Stimulated activated CD4-positive, alpha-beta T cell treated with anti-CD3 and anti-CD28 coated beads, Interleukin-4, amount 100 ng/mL, for 48 hours (primary cell): Measurements from ENCODE around the gene BAIAP3.

Source experiments
- DNase-seq, 2 donors: peaks; one replicate each; pipeline ENCODE4 v3.0.0-alpha.2; 2020; ENCODE audit warnings: low read depth in 2 of 2

Gene BAIAP3

GRCh38 chr16:1334739-1335138, 1.3 kb downstream of the BAIAP3 start:
- no peak for DNase-seq

DNA sequence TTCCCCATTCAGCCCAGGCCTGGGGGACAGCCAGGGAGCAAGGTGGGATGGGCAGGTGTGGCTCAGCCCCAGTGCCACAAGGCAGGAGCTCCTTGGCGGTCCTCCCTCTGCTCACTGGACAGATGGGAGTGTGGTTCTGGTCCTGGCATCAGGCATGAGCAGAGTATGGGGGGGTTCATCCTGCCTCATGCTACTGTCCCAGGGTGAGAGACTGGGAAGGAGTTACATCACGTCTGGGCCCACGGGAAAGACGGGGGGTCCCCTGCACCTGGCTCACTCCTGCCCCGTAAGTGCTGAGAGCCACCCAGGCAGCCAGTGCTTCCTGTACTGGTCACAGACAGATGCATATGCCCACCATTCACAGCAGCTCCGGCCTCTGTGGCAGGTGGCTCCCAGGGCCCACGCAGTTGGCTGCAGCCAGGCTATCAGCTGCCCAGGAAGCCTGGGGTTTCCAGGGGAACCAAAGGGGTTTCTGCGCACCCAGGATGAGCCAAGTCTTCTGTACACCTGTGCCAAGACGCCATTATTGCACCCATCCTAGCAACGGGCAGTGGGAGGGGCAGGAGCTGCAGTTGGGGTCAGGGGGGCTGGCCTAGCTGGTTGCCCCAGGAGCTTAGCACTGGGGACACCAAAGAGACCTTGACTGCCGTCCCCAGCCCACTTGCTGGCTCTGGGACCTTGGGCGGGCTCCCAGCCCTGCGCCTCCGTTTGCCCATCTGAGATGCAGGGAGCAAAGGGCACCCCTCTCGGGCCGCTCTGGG, 1.9 kb downstream of the BAIAP3 start:
- no peak for DNase-seq

DNA sequence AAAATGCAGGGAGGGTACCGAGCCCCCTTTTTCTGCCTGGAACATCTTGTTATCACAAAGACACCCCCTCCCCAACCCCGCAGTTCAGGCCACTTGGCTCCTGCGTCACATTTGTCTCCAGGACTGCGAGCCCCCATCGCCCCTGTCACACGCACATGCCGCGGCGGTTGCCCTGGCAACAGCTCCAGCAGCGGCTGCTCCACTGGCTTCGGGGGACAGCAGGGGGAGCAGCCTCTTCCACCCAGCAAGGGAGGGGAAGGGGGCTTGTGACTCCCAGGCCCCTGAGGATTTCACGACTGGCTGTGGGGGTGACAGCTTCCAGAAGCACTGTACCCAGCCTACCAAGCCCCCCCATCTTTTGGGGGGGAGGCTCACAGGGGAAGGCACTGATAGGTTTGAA, 2.6 kb downstream of the BAIAP3 start:
- no peak for DNase-seq

DNA sequence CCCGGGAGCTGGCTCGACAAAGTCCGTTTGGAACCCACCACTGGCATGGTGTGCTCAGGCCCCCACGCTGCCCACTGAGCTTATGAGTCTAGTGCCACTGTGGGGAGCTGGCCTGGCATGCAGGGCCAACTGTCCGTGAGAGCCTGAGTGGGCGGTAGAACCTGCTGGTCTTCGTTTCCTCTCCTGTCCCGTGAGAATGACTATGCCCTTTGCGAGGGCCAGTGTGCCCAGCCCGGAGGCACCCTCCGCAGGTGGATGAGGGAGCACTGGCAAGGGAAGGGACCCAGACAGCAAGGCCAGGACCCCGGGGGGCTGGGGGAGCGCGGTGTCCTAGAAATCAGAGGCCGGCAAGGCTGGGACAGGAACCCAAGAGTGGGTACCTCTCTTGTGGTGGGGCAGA, 3.2 kb downstream of the BAIAP3 start:
- no peak for DNase-seq

DNA sequence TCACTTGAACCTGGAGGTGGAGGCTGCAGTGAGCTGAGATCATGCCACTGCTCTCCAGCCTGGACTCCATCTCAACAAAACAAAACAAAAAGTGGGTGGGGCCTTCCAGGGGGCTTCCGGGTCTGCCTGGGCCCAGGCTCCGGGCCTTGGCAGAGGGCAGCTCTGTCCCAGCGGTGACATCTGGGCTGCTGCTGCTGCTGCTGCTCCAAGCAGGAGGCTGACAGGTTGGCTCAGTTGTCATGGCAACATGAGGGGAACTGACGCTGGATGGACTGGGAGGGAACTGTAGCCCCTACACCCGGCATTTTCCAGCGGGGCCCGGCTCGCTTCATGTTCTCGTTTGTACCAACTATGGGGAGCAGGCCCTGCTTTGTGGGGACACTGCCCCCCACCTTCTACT, 4.0 kb downstream of the BAIAP3 start:
- DNase-seq = no peak

DNA sequence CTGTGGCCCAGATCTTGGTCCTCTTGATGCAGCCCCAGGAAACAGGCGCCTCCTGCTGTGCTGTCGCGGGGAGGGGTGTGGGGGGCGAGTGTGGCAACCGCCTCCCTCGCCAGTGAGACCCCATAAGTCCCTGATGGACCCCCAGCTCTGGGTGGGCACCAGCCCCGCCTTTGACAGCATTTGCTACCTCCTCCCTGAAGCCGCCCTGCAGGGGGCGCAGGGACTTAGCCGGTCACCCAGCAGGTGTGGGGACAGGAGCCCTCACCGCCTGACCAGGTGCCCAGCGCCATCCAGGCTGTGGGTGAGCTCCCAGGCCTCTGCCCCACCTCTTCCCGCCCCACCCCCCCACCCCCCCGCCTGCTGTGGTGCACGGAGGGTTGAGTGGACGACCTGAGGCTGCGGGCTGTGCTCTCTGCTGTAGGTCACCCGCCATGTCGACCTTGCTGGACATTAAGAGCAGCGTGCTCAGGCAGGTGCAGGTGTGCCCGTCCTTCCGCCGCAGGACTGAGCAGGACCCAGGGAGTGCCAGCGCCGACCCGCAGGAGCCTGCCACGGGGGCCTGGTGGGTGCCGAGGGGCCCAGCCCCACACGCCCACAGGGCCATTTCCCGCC, 4.8 kb downstream of the BAIAP3 start:
- DNase-seq = no peak

DNA sequence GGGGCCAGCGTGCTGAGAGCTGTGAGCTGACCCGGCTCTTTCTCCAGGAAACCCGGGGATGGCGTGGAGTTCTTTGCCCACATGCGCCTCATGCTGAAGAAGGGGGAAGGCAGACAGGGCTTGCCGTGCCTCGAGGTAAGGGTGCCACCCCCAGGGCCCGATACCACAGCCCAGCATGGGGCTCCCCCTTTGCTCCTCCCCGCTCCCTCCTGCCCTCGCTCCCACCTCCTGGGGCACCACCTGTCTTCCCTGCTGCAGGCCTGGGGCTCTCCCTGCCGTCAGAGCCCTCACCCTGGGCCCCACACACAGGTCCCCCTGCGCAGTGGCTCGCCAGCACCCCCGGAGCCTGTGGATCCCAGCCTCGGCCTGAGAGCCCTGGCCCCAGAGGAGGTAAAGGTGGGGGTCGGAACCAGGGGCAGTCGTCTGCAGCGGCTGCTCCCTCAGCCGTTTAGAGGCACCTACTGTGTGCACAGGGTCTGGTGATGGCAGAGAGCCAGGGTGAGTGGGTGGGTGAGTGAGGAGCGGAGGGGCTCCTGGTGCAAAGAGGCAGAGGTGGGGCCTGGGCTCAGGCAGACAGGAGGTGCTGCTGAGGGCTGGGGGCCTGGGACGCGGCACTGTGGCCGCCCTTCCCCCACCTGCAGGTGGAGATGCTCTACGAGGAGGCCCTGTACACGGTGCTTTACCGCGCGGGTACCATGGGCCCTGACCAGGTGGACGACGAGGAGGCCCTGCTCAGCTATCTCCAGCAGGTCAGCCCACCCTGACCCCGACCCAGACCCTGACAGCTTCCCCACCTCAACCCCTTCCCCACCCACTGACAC, 5.6 kb downstream of the BAIAP3 start:
- DNase-seq = no peak

- DNase-seq = no peak
These were observed 7.5 kb downstream of the BAIAP3 start for GRCh38 chr16:1340730-1341494.

GRCh38 chr16:1341495-1342420, 8.3 kb downstream of the BAIAP3 start:
- no peak for DNase-seq

GRCh38 chr16:1342526-1343427, 9.3 kb downstream of the BAIAP3 start:
- DNase-seq = peak; percentile 84 to 92

GRCh38 chr16:1343428-1344242, 10.2 kb downstream of the BAIAP3 start:
- no peak for DNase-seq

GRCh38 chr16:1344499-1344898, 11.1 kb downstream of the BAIAP3 start:
- DNase-seq = no peak

GRCh38 chr16:1345087-1345486, 11.6 kb downstream of the BAIAP3 start:
- DNase-seq = no peak

DNA sequence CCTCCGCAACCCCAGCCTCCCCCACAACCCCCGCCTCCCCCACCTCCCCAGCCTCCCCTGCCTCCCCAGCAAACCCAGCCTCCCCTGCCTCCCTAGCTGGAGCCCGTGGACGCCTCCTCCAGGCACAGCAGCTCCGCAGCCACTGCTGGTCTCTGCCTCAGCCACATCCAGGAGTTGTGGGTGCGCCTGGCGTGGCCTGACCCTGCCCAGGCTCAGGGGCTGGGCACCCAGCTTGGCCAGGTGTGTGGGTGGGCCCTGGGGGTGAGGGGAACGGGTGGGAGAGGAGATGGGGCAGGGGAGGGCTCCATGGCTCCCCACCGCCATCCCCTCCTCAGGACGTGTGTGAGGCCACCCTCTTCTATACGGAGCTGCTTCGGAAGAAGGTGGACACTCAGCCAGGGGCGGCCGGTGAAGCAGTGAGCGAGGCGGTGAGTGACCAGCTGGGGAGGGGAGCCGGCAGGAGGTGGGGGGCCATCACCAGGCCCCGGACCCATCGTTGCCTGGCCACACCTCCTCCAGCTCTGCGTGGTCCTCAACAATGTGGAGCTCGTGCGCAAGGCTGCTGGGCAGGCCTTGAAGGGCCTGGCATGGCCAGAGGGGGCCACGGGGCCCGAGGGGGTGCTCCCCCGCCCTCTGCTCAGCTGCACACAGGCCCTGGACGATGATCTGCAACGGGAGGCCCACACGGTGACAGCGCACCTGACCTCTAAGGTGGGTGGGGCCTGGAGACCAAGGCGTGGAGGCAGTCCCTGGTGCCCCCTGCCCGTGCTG, 12.4 kb downstream of the BAIAP3 start:
- DNase-seq = no peak

DNA sequence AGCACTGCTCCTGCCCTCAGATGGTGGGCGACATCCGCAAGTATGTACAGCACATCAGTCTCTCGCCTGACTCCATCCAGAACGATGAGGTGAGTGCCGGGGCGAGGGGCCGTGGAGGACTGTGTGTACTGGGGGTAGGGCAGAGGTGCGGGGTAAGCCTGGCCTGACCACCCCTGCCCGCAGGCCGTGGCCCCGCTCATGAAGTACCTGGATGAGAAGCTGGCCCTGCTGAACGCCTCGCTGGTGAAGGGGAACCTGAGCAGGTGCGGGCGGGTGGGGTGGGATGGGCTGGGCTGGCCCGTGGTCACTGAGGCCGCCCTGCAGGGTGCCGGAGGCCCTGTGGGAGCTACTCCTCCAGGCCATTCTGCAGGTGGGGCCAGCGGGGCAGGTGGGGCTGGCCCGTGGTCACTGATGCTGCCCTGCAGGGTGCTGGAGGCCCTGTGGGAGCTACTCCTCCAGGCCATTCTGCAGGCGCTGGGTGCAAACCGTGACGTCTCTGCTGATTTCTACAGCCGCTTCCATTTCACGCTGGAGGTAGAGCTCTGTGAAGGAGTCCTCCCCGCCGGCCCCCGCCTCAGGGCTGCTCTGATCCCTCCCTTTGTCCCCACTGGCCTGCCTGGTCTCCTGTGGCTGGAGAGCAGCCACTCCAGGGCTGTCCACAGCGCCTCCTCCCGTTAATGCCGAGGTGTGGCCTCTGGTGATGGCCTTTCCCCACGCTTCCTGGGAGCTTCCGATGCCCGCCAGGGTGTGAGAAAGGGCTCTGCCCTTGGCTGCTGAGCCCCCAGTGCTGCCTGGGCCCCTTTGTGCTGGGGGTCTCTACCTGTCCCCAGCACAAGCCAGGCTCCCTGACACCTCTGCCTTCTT, 13.2 kb downstream of the BAIAP3 start:
- DNase-seq = no peak

DNA sequence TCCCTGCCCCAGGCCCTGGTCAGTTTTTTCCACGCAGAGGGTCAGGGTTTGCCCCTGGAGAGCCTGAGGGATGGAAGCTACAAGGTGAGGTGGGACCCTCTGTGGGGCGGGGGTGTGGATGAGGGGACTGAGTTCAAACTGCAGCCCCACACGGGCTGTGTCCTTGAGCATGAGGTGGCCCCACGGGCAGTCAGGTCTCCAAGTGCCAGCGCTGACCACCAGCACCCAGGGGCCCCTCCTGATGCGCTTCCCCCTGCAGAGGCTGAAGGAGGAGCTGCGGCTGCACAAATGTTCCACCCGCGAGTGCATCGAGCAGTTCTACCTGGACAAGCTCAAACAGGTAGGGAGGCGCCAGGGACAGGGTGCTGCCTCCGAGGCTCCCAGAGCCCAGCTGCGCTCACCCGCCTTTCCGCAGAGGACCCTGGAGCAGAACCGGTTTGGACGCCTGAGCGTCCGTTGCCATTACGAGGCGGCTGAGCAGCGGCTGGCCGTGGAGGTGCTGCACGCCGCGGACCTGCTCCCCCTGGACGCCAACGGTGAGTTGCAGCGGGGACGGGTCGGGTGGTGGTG, 13.9 kb downstream of the BAIAP3 start:
- DNase-seq = no peak

DNA sequence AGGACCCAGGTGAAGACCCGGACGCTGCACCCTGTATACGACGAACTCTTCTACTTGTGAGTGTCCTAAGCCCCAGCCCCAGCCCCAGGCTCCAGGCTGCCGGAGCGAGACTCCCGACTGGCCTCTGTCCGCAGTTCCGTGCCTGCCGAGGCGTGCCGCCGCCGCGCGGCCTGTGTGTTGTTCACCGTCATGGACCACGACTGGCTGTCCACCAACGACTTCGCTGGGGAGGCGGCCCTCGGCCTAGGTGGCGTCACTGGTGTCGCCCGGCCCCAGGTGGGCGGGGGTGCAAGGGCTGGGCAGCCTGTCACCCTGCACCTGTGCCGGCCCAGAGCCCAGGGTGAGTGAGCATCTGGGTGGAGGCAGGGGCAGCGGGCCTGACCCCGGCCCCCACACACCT, 14.5 kb downstream of the BAIAP3 start:
- DNase-seq = no peak
